Left ventricle myocardium inferior (tissue), 1 donor: ENCODE data around the gene BATF3. TPM values are rescaled to one million over a fixed set of nuclear protein-coding genes. Genes with fewer than 3 reads are reported as not detected.

Source experiments
- DNase-seq: peaks from one replicate; pipeline ENCODE4 v3.0.0-alpha.2; 2020
- H3K27ac ChIP-seq: fragments of 200-600 bp; replicated peaks from 2 replicates; pipeline ENCODE4 v1.8.0; 2021
- H3K27me3 ChIP-seq: fragments of 200-600 bp; 2 replicates; pipeline ENCODE4 v1.8.0; 2021; ENCODE audit warnings: low read depth
- H3K36me3 ChIP-seq: fragments of 200-600 bp; 2 replicates; pipeline ENCODE4 v1.8.0; 2021
- H3K4me1 ChIP-seq: fragments of 200-600 bp; 2 replicates; pipeline ENCODE4 v1.8.0; 2021
- H3K4me3 ChIP-seq: fragments of 200-600 bp; 2 replicates; pipeline ENCODE4 v1.8.0; 2021; ENCODE audit warnings: mild to moderate bottlenecking, moderate library complexity
- H3K9me3 ChIP-seq: fragments of 200-600 bp; replicated peaks from 2 replicates; pipeline ENCODE4 v1.8.0; 2021
- intact Hi-C: fragments of 100-400 bp; cut with micrococcal nuclease; formaldehyde crosslinking; loops from one replicate; pipeline ENCODE4 v1.11.0; 2022
- total RNA-seq: library from RNA; stranded (reverse); fragmentation: NEBNext Ultra II Directional; extraction: Animal tissue kit (Norgen Biotek cat#: 25700); gene quantifications from one replicate; pipeline ENCODE4 v1.2.1, GENCODE V29; 2021
- TF ChIP-seq, protein P1 (sequence below): fragments of 200-600 bp; IDR thresholded peaks from 2 replicates; pipeline ENCODE4 v1.8.0; 2021; ENCODE audit warnings: antibody characterized with exemption, mild to moderate bottlenecking, borderline replicate concordance
- donor health status: DM: no; HTN: yes; CAD: no; lungs with severe emphysema.

Gene BATF3
- total RNA-seq, 1 donor from 2014 or later = 1.8 TPM

DNA sequence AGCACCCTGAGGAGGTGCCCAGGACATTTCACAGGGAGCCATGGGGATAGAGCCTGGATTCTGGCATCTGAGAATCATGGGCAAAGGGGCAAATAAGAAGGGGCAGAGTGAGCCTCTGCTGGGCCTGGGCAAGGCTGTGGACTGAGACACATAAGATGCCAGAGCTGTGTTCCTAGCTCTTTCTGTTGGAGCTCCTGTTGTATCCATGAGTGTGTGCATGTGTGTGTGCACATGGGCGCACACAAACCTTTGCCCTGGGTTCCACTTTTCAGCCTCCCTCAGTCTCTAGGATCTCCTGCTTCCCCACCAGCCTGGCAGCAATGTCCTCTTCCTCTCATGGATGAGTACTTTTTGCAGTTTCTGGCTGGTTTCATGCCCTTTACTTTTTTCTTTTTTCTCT lies 47.0 kb downstream of the BATF3 start:
- Histone ChIP-seq H3K9me3 (no peaks in the 10 kb centered on the region), H3K4me1 (peaks cover 4% of the 10 kb centered on the region), H3K36me3 (no peaks in the 10 kb centered on the region), H3K27ac (no peak overlapping the region), H3K27me3 (no peaks in the 10 kb centered on the region), H3K4me3 (no peak overlapping the region)
- intact Hi-C loops = no loop called here
- TF ChIP-seq, protein P1, sequence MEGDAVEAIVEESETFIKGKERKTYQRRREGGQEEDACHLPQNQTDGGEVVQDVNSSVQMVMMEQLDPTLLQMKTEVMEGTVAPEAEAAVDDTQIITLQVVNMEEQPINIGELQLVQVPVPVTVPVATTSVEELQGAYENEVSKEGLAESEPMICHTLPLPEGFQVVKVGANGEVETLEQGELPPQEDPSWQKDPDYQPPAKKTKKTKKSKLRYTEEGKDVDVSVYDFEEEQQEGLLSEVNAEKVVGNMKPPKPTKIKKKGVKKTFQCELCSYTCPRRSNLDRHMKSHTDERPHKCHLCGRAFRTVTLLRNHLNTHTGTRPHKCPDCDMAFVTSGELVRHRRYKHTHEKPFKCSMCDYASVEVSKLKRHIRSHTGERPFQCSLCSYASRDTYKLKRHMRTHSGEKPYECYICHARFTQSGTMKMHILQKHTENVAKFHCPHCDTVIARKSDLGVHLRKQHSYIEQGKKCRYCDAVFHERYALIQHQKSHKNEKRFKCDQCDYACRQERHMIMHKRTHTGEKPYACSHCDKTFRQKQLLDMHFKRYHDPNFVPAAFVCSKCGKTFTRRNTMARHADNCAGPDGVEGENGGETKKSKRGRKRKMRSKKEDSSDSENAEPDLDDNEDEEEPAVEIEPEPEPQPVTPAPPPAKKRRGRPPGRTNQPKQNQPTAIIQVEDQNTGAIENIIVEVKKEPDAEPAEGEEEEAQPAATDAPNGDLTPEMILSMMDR = no peak
- DNase-seq = no peak

DNA sequence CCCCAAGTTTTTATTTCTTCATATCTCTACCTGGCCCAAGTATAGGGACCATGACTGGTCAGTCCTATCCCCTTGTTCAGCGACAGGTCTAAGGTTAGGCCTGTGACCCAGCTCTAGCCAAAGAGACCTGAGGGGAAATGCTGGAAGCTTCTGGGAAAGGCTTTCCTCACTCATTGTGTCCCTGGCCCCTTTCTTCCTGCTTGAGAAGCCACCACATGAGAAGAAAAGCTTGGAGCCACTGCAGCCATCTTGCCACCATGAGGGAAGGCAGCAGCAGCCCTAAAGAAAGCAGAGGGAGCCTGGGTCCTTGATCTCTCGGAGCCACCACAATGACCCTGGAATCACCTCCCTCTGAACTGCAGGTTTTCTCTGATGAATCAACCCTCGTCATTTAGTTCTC lies 47.7 kb downstream of the BATF3 start:
- no peak for DNase-seq
- Histone ChIP-seq H3K36me3 (no peaks in the 10 kb centered on the region), H3K9me3 (no peaks in the 10 kb centered on the region), H3K4me1 (peaks cover 4% of the 10 kb centered on the region), H3K27me3 (no peaks in the 10 kb centered on the region), H3K27ac (no peak overlapping the region), H3K4me3 (no peak overlapping the region)
- TF ChIP-seq, protein P1 = no peak
- intact Hi-C loops = no loop called here

DNA sequence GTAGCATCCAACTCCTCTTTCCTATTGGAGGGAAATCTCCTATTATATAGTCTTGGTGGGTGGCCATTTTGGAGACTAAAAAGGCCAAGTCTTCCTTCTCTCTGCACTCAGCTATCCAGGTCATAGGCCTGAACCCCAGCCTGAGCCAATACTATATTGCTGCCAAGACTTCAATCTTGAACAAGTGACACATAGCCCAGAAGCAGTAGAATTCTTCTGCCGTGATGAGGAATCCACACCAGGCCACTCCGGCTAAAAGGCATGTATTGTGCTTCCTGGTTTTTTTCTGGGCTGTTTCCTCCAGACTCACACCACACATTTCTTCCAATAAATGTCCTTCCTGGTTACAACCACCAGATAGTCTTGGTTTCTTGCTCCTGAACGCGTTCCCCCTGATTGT lies 48.1 kb downstream of the BATF3 start:
- no peaks in the 10 kb centered on the region for H3K36me3 ChIP-seq
- H3K27ac ChIP-seq = no peak overlapping the region
- H3K27me3 ChIP-seq = no peaks in the 10 kb centered on the region
- H3K4me1 ChIP-seq = peaks cover 4% of the 10 kb centered on the region
- no peaks in the 10 kb centered on the region for H3K9me3 ChIP-seq
- TF ChIP-seq, protein P1 = no peak
- intact Hi-C loops = no loop called here
- no peak overlapping the region for H3K4me3 ChIP-seq
- no peak for DNase-seq

DNA sequence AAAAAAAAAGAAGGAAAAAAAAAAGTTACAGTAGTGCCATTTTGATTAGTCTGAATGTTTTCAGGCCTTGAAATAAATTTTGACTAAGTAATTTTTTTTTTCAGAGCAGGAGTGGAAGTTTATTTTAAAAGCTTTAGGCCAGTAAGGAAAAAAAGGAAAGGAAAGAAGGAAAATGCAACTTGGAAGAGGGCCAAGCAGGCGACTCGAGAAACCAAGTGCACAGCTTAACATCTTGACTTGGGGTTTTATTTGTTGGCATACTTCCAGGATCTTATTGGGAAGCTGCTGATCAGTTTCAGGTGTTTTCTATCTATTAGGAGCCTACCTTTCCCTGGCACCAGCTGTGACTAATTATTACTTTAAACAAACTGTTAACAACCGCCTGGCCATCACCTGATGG lies 49.4 kb downstream of the BATF3 start:
- no peak overlapping the region for H3K27ac ChIP-seq
- peaks cover 4% of the 10 kb centered on the region for H3K4me1 ChIP-seq
- H3K4me3 ChIP-seq = no peak overlapping the region
- no peaks in the 10 kb centered on the region for H3K36me3 ChIP-seq
- H3K9me3 ChIP-seq = no peaks in the 10 kb centered on the region
- intact Hi-C loops = no loop called here
- TF ChIP-seq, protein P1 = no peak
- no peaks in the 10 kb centered on the region for H3K27me3 ChIP-seq
- no peak for DNase-seq

DNA sequence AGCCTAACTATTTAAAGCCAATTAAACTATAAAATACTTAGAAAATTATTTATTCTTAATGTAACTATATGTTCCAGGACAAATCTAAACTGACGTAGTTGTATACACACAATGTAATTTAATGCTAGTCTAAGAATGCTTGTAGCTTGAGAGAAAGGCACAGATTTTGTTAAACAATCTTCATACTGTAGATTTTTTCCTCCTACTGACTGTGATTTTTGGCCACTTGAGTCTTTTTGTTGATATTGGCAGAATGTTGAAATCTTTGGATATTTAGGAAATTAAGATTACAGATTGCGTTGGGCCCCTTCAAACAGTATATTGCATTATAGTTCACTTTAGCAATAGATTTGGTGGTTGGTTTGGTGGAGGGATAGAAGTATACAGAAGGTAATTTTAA lies 50.6 kb downstream of the BATF3 start:
- Histone ChIP-seq H3K36me3 (no peaks in the 10 kb centered on the region), H3K4me3 (no peak overlapping the region), H3K4me1 (peaks cover 9% of the 10 kb centered on the region), H3K27ac (no peak overlapping the region), H3K9me3 (no peaks in the 10 kb centered on the region), H3K27me3 (no peaks in the 10 kb centered on the region)
- TF ChIP-seq, protein P1 = no peak
- intact Hi-C loops = no loop called here
- DNase-seq = no peak

DNA sequence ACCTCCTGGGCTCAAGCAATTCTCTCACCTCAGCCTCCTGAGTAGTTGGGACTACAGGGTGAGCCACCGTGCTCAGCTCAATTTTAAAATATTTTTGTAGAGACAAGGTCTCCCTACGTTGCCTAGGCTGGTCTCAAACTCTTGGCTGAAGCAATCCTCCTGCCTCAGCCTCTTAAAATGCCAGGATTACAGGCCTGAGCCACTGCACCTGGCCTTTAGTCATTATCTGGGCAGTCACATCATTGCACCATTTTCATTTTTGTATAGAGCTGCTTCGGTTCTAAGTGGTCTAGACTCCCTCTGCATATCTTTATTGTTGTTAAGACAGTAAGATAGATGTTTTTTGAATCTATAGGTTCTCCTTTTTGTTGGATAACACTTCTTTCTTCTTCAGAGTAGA lies 51.2 kb downstream of the BATF3 start:
- H3K4me1 ChIP-seq = peaks cover 9% of the 10 kb centered on the region
- no peaks in the 10 kb centered on the region for H3K9me3 ChIP-seq
- no peaks in the 10 kb centered on the region for H3K36me3 ChIP-seq
- H3K27ac ChIP-seq = no peak overlapping the region
- intact Hi-C loops = no loop called here
- DNase-seq = no peak
- no peaks in the 10 kb centered on the region for H3K27me3 ChIP-seq
- TF ChIP-seq, protein P1 = no peak
- H3K4me3 ChIP-seq = no peak overlapping the region
